ENCODE data around the gene FNIP2. TPM values are rescaled to one million over a fixed set of nuclear protein-coding genes. Genes with fewer than 3 reads are reported as not detected.
"Not testable (repeated sequence)": the region's sequence is repeated elsewhere in the genome, so short reads cannot be mapped to it uniquely, and the experiment has no call there.

FNIP2 gene
- polyA plus RNA-seq, 1 experiment = 14.8 TPM

DNA sequence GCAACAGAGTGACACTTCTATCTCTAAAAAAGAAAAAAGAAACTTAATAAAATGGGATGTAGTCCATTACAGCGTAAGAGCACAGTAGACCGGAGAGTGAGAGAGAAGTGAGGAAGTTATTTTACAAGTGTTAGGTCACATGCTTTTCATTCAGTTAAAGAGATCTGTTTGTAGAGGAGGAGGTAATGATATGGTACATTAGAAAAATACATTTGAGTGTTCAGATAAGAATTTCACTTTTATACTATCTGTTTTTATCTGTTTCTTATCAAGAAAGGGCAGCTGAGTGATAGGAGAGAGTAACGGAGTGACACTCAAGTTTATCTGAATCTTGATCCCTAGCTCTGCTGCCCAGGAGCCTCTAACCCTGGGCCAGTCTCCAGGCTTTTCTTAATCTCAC, 38.9 kb downstream of the FNIP2 start:
- TF ChIP-seq, protein P1, sequence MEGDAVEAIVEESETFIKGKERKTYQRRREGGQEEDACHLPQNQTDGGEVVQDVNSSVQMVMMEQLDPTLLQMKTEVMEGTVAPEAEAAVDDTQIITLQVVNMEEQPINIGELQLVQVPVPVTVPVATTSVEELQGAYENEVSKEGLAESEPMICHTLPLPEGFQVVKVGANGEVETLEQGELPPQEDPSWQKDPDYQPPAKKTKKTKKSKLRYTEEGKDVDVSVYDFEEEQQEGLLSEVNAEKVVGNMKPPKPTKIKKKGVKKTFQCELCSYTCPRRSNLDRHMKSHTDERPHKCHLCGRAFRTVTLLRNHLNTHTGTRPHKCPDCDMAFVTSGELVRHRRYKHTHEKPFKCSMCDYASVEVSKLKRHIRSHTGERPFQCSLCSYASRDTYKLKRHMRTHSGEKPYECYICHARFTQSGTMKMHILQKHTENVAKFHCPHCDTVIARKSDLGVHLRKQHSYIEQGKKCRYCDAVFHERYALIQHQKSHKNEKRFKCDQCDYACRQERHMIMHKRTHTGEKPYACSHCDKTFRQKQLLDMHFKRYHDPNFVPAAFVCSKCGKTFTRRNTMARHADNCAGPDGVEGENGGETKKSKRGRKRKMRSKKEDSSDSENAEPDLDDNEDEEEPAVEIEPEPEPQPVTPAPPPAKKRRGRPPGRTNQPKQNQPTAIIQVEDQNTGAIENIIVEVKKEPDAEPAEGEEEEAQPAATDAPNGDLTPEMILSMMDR (IDR thresholded peaks at IDR 0.05; ENCODE audit: insufficient read depth, low read depth, low read length) = no peak
- CTCF ChIA-PET = no interaction called here
- H3K4me3 ChIP-seq (ENCODE audit: low read depth, low read length) = no peak overlapping the region
- no peak for DNase-seq (ENCODE audit: low read depth)
- POLR2A ChIA-PET = no interaction called here
- no peaks in the 10 kb centered on the region for H3K27me3 ChIP-seq (ENCODE audit: control insufficient read depth, insufficient read depth, low read length)
- H3K36me3 ChIP-seq (ENCODE audit: control insufficient read depth, insufficient read depth, low read length) = no peaks in the 10 kb centered on the region

DNA sequence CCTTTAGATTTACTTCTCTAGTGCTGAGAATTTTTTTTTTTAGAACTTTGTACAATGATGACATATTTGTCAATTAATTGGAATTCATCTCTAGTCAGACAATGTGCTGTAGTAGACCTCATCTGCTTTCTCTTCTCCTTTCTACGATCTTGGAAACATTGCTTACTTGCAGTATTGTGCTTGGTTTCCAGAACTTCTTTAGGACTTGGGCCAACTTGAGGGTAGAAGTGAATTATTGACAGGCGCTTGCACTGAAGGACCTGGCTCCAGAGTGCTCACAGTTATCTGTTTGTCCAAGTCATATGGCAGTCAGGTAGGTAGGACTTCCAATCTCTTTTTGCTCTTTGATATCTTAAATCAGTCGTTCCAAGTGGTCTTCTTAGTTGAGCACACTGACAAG, 39.6 kb downstream of the FNIP2 start:
- Histone ChIP-seq H3K27me3 (ENCODE audit: control insufficient read depth, insufficient read depth, low read length) (no peaks in the 10 kb centered on the region), H3K36me3 (ENCODE audit: control insufficient read depth, insufficient read depth, low read length) (no peaks in the 10 kb centered on the region), H3K4me3 (ENCODE audit: low read depth, low read length) (no peak overlapping the region)
- no peak for DNase-seq (ENCODE audit: low read depth)
- TF ChIP-seq, protein P1 (IDR thresholded peaks at IDR 0.05; ENCODE audit: insufficient read depth, low read depth, low read length) = no peak
- ChIA-PET POLR2A (no interaction called here), CTCF (no interaction called here)

DNA sequence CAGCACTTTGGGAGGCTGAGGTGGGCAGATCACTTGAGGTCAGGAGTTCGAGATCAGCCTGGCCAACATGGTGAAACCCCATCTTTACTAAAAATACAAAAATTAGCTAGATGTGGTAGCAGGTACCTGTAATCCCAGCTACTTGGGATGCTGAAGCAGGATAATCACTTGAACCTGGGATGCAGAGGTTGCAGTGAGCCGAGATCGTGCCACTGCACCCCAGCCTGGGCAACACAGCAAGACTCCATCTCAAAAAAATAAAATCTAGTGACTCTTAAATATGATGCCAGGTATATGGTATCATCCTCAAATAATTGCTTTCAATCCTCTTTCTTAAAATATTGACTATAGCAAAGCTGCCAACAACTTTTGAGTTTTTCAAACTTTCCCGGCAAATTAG, 40.4 kb downstream of the FNIP2 start:
- DNase-seq (ENCODE audit: low read depth); POLR2A ChIA-PET; H3K4me3 ChIP-seq (ENCODE audit: low read depth, low read length); H3K27me3 ChIP-seq (ENCODE audit: control insufficient read depth, insufficient read depth, low read length); H3K36me3 ChIP-seq (ENCODE audit: control insufficient read depth, insufficient read depth, low read length): not testable (repeated sequence)
- CTCF ChIA-PET = interaction anchor here (1.9 kb wide), 1 partner anchor 14 kb away, joined by 8 read pairs; no protein-coding TSS in a partner anchor

DNA sequence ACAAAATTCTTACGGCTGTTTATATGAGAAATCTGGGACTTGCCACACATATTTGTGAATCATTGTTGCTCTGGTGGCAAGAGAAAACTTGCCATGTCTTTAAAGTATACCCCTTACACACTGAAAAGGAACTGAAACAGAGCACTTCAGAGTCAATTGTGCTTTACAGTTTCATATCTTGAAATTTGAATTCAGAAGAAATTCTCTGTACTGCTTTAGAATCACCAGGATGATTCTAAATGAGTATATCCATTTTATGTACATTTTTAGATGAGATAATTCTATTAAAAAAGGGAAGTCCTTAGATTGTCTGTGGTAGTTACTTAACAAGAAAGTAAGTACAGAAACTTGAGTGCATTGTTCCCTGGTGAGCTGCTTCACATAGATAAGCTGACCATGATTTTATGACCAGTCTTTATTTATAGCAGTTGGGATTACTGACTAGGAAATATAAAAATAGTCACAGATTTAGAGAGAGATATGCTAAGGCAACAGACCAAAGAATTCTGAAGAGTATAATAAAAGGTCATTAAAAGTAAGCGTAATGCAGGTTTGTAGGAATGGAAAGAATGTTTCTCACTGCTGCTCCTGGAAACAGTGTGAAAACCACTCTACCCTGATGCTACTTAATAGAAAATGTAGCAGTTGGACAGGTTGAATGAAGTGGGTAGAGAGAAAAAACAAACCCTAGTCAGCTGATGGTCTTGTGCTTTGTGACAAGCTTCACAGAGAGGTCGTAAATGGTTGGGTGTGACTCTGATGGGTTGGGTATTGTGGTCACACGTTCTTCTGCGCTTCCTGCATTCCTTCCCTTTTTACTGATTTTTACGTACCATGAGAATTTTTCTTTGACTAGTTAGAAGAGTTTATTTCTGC, 41.0 kb downstream of the FNIP2 start:
- H3K36me3 ChIP-seq (ENCODE audit: control insufficient read depth, insufficient read depth, low read length) = no peaks in the 10 kb centered on the region
- ChIA-PET POLR2A (no interaction called here), CTCF (interaction anchor here (0.6 to 2.1 kb wide), 3 partner anchors 14 to 53 kb away, joined by 3 to 8 read pairs (median 4); no protein-coding TSS in a partner anchor)
- TF ChIP-seq, protein P1 (IDR thresholded peaks at IDR 0.05; ENCODE audit: insufficient read depth, low read depth, low read length) = no peak
- H3K27me3 ChIP-seq (ENCODE audit: control insufficient read depth, insufficient read depth, low read length) = no peaks in the 10 kb centered on the region
- H3K4me3 ChIP-seq (ENCODE audit: low read depth, low read length) = no peak overlapping the region
- DNase-seq (ENCODE audit: low read depth) = peak; percentile 99

DNA sequence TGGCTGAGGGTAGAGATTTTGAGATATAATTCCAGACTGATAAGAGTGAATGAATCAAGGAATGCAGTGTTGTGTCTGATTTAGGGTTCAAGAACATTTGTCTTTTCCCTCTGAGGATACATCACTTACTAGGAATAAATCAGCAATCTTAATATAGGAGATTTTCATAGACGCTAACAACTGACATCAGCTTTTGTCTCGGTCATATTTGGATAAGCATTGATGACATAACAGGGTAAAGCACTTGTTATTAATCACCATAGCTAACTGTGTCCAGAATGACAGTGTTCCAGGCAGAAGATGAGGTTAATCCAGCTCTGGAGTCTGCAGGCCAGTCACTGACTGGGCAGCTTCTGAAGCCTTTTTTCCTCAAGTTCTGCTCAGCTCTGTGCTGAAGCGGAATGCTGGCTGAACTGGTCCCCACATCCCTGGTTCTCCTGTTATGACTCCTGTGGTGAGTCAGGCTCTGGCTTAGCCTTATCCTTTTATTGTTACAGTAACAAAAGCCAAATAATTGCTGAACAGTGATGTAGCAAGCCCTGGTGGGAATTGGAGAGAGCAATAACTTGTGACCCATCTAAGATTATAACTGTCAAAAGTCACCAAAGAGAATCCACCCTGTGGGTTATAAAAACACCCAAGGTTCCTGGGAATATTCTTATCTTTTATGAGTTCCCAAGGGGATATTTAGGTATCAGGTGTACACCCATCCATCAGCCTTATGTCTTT, 41.8 kb downstream of the FNIP2 start:
- POLR2A ChIA-PET = no interaction called here
- DNase-seq (ENCODE audit: low read depth) = peak; percentile 97
- H3K27me3 ChIP-seq (ENCODE audit: control insufficient read depth, insufficient read depth, low read length) = no peaks in the 10 kb centered on the region
- TF ChIP-seq, protein P1 (IDR thresholded peaks at IDR 0.05; ENCODE audit: insufficient read depth, low read depth, low read length) = no peak
- H3K36me3 ChIP-seq (ENCODE audit: control insufficient read depth, insufficient read depth, low read length) = no peaks in the 10 kb centered on the region
- H3K4me3 ChIP-seq (ENCODE audit: low read depth, low read length) = no peak overlapping the region
- CTCF ChIA-PET = interaction anchor here (0.5 to 2.1 kb wide), 6 partner anchors 11 to 196 kb away, joined by 3 to 8 read pairs (median 4); no protein-coding TSS in a partner anchor
